GM19324 (cell line): ENCODE data around the gene TRIM29.

ENCODE experiments used
- ATAC-seq: cut with Tn5 transposase; IDR thresholded peaks from one replicate; pipeline ENCODE4 v1.9.1; 2021; ENCODE audit warnings: mild to moderate bottlenecking, moderate library complexity; ENCODE audit not compliant: unreplicated experiment, low FRiP score

The TRIM29 gene

DNA sequence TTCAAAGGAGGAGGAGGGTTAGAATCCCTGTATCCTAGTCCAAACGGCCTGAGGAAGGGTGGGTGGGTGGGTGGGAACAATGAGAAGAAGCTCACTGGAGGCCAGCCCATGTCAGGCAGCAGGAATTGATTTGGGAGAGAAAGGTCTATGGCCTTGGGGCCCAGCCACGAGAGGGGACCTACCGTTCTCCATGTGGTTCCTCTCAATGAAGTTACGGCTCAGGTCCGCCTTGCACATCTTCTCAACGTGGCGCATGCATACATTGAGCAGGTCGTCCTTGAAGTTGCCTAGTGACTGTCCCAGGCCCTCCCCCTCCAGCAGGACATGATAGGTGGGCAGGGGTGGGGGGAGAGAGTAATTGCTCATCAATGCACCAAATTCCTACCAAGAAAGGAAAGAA lies 12.4 kb downstream of the TRIM29 start:
- ATAC-seq, result no peak

DNA sequence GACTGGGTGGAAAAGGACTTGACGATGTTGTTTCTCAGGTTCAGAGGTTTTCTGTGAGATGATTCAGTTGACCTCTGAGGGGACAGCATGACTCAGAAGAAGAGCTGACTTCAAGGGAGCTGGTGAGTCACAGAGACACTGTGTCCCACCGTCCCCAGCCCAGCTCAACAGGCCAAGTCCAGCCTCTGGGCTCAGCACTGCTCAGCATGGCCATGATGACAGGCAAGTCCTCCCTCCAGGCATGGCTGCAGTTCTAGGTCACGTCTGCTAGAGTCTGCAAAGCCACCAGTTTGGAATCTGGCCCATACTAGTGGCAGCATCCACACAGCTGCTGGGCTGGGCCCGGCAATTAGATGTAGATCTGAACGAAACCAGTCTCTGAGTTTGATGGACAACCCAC lies 12.9 kb downstream of the TRIM29 start:
- ATAC-seq, result no peak

DNA sequence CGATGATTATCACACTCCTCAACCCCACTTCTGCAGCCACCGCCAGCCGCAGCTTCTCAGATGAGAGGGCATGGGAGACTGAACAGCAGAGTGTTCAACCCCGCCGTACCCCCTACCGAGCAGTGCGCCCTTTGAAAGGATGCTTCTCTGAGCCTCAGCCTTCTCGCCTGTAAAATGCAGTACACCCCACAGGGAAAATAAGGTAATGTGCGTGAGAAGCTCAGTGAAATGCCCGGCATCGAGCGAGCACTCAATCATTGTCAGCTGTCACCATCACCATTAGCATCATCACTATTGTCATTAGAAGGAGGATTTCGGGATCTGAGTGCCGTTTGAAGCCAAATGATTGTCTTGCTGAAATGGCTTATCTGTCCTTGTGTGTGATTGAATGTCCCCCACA lies 13.6 kb downstream of the TRIM29 start:
- no peak for ATAC-seq

DNA sequence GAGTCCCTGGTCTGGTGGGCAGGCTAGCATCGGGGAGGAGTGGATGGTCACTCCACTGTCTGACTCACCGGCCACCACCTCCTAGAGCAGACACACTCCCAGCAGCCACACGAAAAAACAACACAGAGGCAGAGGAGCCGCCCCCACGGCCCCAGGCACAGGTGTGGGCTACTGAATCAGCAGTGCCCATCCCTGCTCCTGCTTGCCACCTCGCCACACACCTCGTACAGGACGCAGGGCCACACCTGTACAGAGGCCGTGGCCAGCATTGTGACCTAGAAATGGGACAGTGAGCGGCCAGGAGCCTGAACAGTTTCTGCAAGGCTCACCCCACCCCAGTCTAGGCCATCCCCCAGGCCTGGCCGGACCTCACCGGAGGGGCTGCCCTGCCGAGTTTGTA lies 14.0 kb downstream of the TRIM29 start:
- ATAC-seq, result no peak

DNA sequence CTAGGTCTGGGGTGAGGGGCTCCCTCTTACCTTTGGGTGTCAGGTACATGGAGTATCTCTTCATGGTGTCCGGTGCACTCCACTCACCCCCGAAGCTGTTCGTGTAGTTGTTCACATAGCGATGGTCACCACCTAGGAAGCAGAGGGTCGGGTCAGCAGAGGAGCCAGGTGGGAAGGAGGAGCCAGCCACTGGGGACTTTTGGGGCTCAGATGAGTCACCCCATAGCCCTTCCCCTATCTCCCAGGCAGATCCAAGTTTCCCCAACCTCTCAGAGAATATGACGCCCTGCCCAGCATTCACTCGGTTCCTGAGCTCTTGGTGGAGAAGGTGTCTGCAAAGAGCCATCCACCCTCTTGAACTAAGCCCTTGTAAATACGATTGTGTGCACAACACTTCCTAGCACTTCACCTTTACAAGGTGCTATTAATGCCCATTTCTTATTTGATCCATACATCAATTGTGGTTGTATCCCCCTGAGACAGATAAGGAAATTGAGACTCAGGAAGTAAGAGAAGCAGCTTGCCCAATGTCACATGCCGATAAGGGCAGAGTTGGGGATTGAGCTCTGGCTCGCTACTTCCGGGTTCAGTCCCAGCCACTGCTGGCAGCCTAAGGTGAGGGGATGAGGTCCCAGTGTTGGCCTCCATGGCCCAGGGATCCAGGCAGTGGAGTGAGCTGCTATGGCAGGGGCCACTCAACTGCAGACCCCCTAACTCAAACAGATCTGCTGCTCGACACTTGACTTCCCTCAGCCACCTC lies 14.8 kb downstream of the TRIM29 start:
- no peak for ATAC-seq

DNA sequence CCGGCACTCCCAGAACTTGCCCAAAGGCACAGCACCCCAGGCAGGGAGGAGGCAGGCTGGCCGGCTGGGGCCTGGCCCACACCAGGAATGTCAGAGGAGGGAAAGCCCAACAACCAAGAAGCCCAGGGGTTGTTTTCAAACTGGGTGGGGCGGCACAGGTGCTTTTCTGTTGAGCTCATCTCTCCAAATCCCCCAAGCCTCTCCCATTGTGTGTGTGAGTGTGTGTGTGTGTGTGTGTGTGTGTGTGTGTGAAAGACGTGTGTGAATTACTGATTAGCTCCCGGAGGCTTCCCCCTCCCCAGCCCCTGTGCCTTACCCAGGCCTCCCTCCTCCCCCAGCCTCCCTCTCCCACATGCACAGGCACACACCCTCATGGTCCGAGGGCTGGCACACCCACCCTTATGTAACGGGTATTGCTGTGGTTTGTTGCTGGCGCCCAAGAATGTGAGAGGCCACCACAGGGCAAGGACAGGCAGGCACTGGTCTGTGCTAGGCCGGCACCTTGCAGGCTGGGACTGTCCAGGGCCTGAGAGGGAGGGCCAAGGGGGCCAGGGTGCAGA lies 15.9 kb downstream of the TRIM29 start:
- no peak for ATAC-seq

DNA sequence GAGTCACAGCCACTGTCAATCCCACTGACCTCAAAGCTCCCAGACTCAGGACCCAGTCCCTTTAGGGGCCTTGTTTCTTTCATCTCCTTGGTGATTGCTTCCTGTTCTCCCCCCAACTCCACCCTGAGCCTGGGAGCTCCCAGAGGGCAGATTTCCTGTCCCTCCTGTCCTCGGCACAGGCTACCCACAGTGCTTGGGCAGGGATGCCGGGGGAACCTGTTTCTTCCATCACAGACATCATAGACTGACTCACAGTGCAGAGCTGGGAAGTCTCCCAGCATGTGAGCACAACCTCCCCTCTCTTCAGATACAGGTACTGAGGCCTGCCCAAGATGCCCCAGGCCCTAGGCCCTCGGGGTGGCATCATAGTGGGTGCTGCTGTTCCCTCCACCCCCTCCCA lies 16.6 kb downstream of the TRIM29 start:
- no peak for ATAC-seq

DNA sequence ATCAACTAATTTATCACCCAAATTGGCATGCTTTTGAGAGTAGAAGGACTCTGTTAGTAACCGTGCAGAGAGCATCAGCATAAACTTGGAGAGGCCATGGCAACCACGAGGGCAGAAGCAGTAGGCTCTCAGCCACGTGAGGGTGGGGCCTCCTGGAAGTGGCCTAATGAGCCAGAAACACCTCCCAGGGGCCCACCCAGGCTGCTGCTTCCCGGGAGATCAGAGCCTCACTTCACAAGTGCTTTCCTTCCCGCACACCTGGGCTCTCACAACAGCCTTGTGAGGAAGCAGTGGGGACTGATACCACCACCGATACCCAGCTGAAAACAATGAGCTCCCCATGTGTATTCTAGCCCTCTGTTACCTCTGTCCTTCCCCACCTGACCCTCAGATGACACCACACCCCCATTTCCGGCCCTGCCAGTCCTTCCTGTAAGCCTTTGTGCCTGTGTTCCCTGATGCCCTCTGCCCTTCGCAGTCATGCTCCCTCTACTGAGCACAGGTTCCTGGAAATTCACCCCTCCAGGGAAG lies 17.0 kb downstream of the TRIM29 start:
- no peak for ATAC-seq

DNA sequence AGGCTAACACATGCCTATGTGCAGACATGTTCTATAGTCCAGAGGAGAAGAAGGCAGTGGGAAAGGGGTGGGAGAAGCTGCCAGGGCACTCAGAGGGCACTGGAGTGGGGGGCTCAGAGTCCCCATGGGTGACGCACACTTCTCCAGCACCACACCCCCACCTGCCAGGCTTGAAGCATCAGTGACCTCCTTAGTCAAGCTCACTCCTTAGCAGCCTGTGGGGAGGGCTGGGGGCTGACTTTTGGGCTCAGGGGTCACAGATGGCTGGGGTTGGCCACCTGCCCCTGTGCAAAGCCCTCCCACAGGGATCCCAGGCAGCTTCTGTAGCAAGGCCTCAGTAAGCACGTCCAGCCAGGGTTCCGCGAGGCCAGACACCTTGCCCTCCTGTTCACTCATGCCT lies 18.8 kb downstream of the TRIM29 start:
- ATAC-seq, result no peak

DNA sequence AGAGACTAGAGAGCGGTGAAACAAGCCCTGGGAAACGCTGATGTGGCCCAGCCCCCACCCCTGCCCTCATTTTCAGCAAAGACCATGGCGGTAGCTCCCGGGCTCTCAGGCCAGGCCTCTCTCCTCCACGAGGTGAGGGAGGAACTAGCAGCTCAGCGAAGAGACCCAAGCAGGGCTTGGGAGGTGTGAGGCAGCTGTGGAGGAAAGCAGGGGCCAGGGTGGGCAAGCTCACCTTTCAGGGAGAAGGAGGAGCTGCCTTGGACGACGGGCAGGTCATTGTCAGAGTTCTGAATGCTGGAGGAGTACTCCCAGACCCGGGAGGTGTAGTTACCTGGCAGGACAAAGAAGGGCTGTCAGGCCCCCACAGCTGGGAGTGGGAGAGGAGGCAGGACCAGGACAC lies 19.9 kb downstream of the TRIM29 start:
- no peak for ATAC-seq

DNA sequence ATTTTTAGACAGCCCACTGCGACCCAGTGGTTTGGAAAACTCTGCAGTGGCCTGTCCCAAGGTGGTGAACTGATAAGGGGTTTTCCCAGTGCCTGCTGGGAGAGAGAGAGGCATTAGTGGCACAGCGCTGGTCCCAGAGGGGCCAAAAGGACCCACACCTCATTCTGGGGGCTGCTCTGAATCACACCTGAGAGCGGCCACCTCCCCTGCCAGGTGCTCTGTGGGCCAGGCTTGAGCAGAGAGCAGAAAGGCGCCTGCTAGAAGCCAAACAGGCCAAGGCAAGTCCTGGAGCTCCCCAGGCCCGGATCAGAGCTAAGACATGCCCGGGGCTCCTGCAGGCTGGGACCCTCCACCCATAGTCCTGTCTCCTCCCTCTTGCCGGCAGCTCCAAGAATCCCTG lies 20.9 kb downstream of the TRIM29 start:
- ATAC-seq, result no peak

DNA sequence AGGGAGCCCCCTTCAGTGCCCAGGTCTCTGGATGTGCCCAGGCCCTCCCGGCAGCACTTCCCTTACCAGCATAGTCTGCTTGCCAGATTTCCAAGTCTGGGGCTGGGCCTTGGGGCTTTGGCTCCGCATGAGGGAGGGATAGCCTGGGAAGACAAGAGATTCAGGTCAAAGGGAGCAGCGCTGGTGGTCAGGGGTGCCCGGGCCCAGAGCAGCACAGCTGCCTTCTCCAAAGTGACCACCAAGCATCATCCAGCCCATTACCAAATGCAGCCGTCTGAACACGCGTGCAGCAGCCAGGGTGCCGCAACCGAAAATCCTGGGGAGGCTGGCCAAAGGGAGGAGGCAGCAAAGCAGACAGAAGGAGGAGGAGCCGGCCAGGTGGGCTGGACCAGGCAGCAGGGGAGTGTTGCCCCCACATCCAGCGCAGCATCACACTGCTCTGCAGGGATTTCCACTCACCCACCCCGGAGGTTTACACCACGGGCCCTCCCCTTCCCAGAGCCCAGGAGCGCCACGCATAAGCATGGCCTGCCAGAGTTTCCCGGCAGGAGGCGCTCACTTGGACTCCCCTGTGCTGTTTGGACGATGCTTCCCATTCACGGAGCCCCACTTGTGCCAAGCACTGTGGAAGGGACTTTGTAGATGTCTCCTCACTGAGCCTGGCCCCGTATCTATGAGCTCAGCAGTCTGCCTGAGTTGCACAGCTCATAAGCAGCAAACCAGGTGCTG lies 22.5 kb downstream of the TRIM29 start:
- no peak for ATAC-seq

DNA sequence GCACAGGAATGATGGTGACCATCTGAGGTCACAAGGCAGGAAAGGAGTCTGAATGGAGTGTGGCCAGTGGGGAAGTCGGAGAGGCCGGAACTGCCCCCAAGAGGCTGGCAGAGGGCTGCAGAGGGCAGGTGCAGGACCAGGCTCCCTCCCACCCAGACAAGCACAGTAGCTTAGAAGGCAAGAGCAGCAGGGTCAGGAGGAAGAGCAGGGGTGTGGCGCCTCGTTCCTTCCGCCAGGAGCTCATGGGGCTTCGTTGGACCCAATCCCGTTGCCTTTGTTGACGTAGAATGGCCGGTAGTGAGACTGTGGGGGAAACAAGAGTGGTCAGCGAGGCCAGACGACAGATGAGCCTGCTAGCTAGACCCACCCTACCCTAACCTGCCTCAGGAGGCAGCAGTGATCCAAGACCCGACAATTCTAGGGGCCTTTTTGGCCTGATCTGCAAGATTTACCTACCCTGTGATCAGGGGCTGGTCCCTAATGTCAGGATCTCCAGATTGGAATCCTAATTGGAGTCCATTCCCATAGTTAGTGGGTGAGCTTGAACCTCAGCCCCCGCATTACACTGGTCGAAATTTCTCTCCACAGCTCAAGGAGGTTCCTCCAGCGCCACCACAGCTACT lies 25.6 kb downstream of the TRIM29 start:
- no peak for ATAC-seq

DNA sequence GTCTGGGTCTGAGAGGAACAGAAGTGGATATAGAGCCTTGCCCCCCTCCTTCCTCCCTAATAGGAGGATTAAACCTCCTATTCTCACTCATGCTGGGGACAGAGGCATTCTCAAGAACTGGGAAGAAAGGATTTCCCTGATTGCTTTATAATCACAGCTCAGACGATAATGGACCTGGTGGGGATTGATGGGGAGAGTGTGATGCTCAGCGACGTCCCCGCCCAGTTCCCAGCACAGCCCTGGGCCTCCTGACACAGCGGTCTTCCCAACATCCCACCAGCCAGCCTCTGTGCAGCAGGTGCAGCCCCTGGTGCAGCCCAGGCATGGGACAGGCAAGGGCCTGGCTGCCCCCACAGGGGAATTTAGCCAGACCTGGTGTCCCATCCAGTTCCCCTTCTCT lies 28.4 kb downstream of the TRIM29 start:
- no peak for ATAC-seq

DNA sequence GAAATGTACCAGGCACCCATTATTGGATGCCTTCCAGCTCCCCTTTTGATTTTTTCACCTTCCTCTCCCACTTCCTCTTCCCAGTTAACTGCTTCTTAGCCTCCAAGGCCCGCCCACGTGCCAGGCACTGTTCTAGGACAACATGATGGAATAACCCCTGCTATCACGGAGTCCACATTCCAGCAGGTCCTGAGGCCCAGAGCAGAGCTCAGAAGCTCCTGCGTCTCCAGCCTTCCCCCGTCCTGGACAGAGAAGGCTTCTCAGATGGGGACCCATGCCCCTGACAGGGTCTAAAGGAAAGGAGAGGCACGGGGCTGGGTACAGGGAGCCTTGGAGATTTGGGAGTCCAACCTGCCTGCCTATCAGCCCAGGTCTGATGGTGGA lies 29.1 kb downstream of the TRIM29 start:
- no peak for ATAC-seq

DNA sequence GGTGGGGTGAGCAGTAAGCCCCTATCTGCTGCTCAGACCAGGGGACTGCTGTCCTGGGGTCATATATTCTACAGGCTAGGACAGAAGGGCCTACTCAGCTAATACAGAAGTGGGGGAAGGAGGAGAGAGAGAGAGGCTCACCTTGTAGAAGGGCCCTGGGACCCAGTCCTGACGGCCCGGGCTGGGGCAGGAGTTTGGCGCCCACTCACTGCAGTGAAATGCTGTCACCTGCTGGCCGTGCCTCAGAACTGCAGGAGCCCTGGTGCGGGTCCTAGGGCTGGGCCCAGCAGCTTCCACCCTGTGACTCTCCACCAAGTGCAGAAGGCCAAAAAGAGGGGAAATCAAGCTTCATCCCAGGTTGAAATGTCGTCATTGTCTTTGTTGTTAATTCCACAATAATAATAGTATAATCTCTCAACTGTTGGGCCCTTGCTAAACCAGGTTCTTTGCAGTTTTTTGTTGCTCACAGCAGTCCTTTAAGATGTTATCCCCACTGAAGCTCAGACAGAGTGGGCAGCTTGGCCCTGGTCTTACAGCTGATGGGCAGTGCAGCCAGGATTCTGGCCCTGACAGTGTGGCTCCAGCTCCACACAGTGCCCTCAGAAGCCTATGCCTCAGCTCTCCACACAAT lies 29.6 kb downstream of the TRIM29 start:
- no peak for ATAC-seq

DNA sequence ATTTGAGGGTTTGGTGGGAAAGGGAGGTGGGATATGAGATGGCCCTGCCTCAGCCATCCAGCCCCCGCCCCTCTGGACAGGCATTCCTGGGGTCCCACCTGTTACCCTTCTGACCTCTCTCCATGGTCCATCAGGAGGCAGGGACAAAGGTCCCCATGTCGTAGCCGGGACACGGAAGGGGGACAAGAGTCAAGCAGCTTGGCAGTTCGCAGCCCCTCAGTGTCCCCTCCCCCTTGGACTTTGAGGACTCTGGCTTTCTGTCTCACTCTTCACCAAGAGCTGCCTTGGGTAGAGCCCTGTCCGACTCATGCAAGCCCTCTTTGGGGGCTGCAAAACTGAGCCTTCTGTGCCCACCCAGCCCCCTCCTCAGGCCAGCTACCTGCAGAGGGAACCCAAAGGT lies 30.2 kb downstream of the TRIM29 start:
- ATAC-seq, result no peak

DNA sequence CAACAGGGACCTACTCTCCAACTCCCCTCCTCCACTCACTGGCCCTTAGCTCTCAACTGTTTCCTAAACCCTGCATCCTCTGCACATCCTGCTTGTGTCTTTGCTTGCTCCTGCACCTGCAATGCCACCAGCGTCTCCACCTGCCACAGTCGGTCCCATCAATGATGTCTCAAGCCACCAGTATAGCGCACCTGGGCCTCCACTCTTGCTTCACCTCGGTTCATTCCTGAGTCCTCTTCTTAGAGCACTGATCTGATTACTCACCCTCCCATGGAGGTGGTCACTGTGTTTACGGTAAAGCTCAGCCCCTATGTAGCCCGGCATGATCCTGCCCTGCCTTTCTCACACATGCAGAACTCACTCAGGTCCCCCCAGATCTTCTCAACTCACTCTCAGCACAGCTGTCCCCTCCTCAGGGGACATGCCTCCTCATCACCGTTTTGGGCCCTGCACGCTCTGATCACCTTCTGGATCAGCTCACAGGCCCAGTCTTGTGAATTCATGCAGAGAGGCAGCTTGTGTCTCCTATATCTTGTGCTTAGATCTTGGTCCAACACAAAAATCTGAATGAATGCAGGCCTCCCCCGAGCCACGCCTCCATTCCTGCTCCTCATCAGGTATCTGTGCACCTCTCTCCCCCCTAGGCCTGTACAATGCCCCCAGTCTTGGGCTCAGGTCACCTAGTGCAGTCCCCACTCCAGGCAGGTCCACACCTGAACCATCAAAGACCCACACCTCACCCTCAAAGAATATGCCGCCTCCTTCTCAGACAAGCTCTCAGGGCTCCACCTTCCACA lies 31.4 kb downstream of the TRIM29 start:
- no peak for ATAC-seq

DNA sequence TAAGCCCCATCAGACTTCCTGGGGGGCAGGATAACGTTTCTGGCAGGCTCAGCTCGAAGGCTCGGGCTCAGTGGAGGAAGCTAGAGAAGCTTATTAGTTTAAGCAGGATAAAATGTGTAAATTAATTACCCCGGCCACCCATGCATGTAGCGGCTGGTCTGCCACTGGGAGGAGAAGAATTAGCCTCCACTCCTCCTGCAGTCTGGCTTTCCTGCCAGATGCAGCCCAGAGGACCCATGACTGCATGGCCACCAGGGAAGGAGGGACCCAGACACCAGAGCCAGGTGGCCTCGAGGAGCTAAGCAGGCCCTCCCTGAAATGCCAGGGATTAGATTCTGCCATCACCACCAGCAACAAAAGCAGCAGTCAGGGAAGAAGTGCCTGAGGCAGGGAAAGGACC lies 32.3 kb downstream of the TRIM29 start:
- ATAC-seq, result no peak

DNA sequence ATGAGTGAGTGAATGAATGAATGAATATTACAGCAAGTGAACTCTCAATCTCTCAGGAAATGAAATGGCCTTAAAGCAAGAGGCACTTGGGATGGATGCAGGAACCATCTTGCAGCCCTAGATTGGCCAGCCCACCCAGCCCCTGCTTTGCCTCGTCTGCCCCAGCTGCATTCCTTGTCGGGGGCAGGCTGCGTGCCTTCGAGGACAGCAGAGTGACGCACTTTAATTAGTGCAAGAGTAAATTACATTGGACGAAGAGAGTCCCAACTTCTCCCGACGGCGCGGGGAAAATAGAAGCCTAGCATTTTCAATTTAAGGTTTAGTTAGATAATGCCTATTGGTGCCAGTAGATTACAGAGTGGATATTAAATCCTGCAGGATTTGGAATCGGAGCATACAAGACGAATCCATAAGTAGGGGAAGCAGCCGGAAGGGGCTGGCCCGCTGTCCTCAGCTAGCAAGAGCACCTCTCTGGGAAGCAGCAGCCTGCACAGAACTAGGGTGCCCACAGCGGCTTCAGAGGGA lies 33.8 kb downstream of the TRIM29 start:
- no peak for ATAC-seq
